IMR-90 (cell line): ENCODE results near the gene LAMA5. TPM values are rescaled to one million over a fixed set of nuclear protein-coding genes. Genes with fewer than 3 reads are reported as not detected.

Source experiments
- ATAC-seq: fragments of 200-7000 bp; cut with Tn5 transposase; 2 replicates; pipeline ENCODE4 v1.9.1; 2020; ENCODE audit warnings: low read depth, mild to moderate bottlenecking, moderate library complexity
- BruUV-seq: library from RNA; stranded (reverse); fragments of 400-500 nt; replicated peaks from 2 replicates; lab custom pipeline; 2021; lab: Mats Ljungman, UMichigan
- CTCF ChIA-PET: fragments of 300-600 bp; formaldehyde crosslinking; extraction: SDS; loops from one replicate; lab custom pipeline; 2021; ENCODE audit warnings: antibody characterized with exemption; lab: Yijun Ruan, JAX
- POLR2A ChIA-PET: fragments of 300-600 bp; sonication (Branson Sonifier 250); formaldehyde crosslinking; loops from one replicate; lab custom pipeline; 2022; ENCODE audit warnings: antibody characterized with exemption; ENCODE audit not compliant: unreplicated experiment; lab: Charles Lee
- DNase-seq: peaks from one replicate; pipeline ENCODE4 v3.0.0; 2013
- H2AFZ ChIP-seq: replicated peaks from 2 replicates; pipeline ENCODE3; 2013; ENCODE audit warnings: low read length, mild to moderate bottlenecking; ENCODE audit not compliant: poor library complexity
- H2AK5ac ChIP-seq: 2 replicates; pipeline ENCODE4 v1.6.1; 2013; ENCODE audit warnings: low read depth, low read length, inconsistent platforms
- H2AK9ac ChIP-seq: replicated peaks from 2 replicates; pipeline ENCODE3; 2013; ENCODE audit warnings: mild to moderate bottlenecking, low read depth, low read length, moderate library complexity; ENCODE audit not compliant: poor library complexity
- H2BK120ac ChIP-seq: 2 replicates; pipeline ENCODE4 v1.6.1; 2013; ENCODE audit warnings: low read depth, low read length, inconsistent platforms
- H2BK15ac ChIP-seq: 3 replicates; pipeline ENCODE4 v1.6.1; 2013; ENCODE audit warnings: low read depth, low read length, inconsistent platforms
- H2BK20ac ChIP-seq: 2 replicates; pipeline ENCODE4 v1.6.1; 2013; ENCODE audit warnings: low read depth, mild to moderate bottlenecking, inconsistent platforms, low read length, moderate library complexity
- H2BK5ac ChIP-seq: 2 replicates; pipeline ENCODE4 v1.6.1; 2013; ENCODE audit warnings: mild to moderate bottlenecking, low read depth, low read length, inconsistent platforms; ENCODE audit not compliant: poor library complexity, severe bottlenecking
- H3K14ac ChIP-seq: replicated peaks from 2 replicates; pipeline ENCODE4 v1.6.1; 2013; ENCODE audit warnings: low read depth, low read length, inconsistent platforms
- H3K18ac ChIP-seq: 2 replicates; pipeline ENCODE4 v1.6.1; 2013; ENCODE audit warnings: low read depth, low read length, control low read depth
- H3K23ac ChIP-seq: 2 replicates; pipeline ENCODE4 v1.6.1; 2013; ENCODE audit warnings: low read depth, low read length, inconsistent platforms
- H3K27ac ChIP-seq: 2 replicates; pipeline ENCODE4 v1.5.1; 2013; ENCODE audit warnings: mild to moderate bottlenecking, control low read depth, low read length; ENCODE audit not compliant: insufficient read depth
- H3K27me3 ChIP-seq: 2 replicates; pipeline ENCODE4 v1.6.1; 2013; ENCODE audit warnings: low read length; ENCODE audit not compliant: control insufficient read depth, insufficient read depth
- H3K36me3 ChIP-seq: 2 replicates; pipeline ENCODE4 v1.6.1; 2013; ENCODE audit warnings: low read length, mixed read lengths; ENCODE audit not compliant: control insufficient read depth, insufficient read depth
- H3K4ac ChIP-seq: 2 replicates; pipeline ENCODE4 v1.6.1; 2013; ENCODE audit warnings: low read depth, low read length, inconsistent platforms
- H3K4me1 ChIP-seq: 2 replicates; pipeline ENCODE4 v1.6.1; 2013; ENCODE audit warnings: low read length, mixed read lengths; ENCODE audit not compliant: control insufficient read depth, insufficient read depth
- H3K4me2 ChIP-seq: 2 replicates; pipeline ENCODE4 v1.6.1; 2013; ENCODE audit warnings: low read depth, mild to moderate bottlenecking, control low read depth, low read length, moderate library complexity
- H3K4me3 ChIP-seq: 2 replicates; pipeline ENCODE4 v1.5.1; 2013; ENCODE audit warnings: low read depth, mild to moderate bottlenecking, control low read depth, low read length, moderate library complexity; ENCODE audit not compliant: insufficient read depth
- H3K56ac ChIP-seq: 2 replicates; pipeline ENCODE4 v1.6.1; 2013; ENCODE audit warnings: low read length, inconsistent platforms; ENCODE audit not compliant: insufficient read depth; ENCODE audit errors: extremely low read depth
- H3K79me1 ChIP-seq, 2 experiments: 2 replicates each; pipeline ENCODE4 v1.6.1; 2013; ENCODE audit warnings: low read length in 2 of 2, inconsistent platforms in 1 of 2, low read depth in 1 of 2
- H3K9ac ChIP-seq: 2 replicates; pipeline ENCODE4 v1.6.1; 2013; ENCODE audit warnings: low read depth, low read length, control low read depth
- H3K9me1 ChIP-seq: 2 replicates; pipeline ENCODE4 v1.6.1; 2013; ENCODE audit warnings: low read length, inconsistent platforms; ENCODE audit not compliant: insufficient read depth
- H3K9me3 ChIP-seq: 2 replicates; pipeline ENCODE4 v1.6.1; 2013; ENCODE audit warnings: low read length; ENCODE audit not compliant: control insufficient read depth, insufficient read depth
- H4K20me1 ChIP-seq: 2 replicates; pipeline ENCODE4 v1.6.1; 2013; ENCODE audit warnings: low read length, inconsistent platforms; ENCODE audit not compliant: insufficient read depth
- H4K5ac ChIP-seq: 2 replicates; pipeline ENCODE4 v1.6.1; 2013; ENCODE audit warnings: mild to moderate bottlenecking, low read depth, low read length, control low read depth
- H4K8ac ChIP-seq, 2 experiments: 2 replicates each; pipeline ENCODE4 v1.6.1; 2013; ENCODE audit warnings: low read depth in 2 of 2, low read length in 2 of 2, control low read depth in 1 of 2, inconsistent platforms in 1 of 2
- H4K91ac ChIP-seq: 2 replicates; pipeline ENCODE4 v1.6.1; 2013; ENCODE audit warnings: low read depth, low read length, inconsistent platforms; ENCODE audit not compliant: insufficient read depth
- BHLHE40 ChIP-seq: fragments of 150-350 bp; IDR thresholded peaks from 2 replicates; pipeline ENCODE4 v1.6.1; 2016; ENCODE audit warnings: mild to moderate bottlenecking, low read depth, low read length
- CEBPB ChIP-seq: IDR thresholded peaks from 2 replicates; pipeline ENCODE4 v1.6.1; 2012; ENCODE audit warnings: low read depth, low read length, improper control_type of control experiment
- CHD1 ChIP-seq: IDR thresholded peaks from 2 replicates; pipeline ENCODE4 v1.6.1; 2012; ENCODE audit warnings: low read depth, low read length, improper control_type of control experiment
- MAFK ChIP-seq: IDR thresholded peaks from 2 replicates; pipeline ENCODE4 v1.6.1; 2012; ENCODE audit warnings: low read depth, low read length, improper control_type of control experiment
- MXI1 ChIP-seq: IDR thresholded peaks from 2 replicates; pipeline ENCODE4 v1.6.1; 2012; ENCODE audit warnings: low read depth, mild to moderate bottlenecking, low read length, moderate library complexity, borderline replicate concordance
- NFE2L2 ChIP-seq: fragments of 150-350 bp; IDR thresholded peaks from 2 replicates; pipeline ENCODE4 v1.6.1; 2016; ENCODE audit warnings: low read depth, mild to moderate bottlenecking, low read length
- POLR2A ChIP-seq: IDR thresholded peaks from 2 replicates; pipeline ENCODE4 v1.6.1; 2012; ENCODE audit warnings: mild to moderate bottlenecking, low read depth, low read length
- RCOR1 ChIP-seq: IDR thresholded peaks from 2 replicates; pipeline ENCODE4 v1.6.1; 2012; ENCODE audit warnings: mild to moderate bottlenecking, low read length, improper control_type of control experiment; ENCODE audit not compliant: insufficient replicate concordance
- RFX5 ChIP-seq: IDR thresholded peaks from 2 replicates; pipeline ENCODE4 v1.8.0; 2012; ENCODE audit warnings: low read depth, mild to moderate bottlenecking, low read length, moderate library complexity
- SMC3 ChIP-seq: fragments of 150-350 bp; IDR thresholded peaks from 2 replicates; pipeline ENCODE4 v1.6.1; 2016; ENCODE audit warnings: low read depth, mild to moderate bottlenecking, antibody characterized with exemption, low read length, moderate library complexity
- WGBS, 2 experiments: methylation state at CpG; one replicate each; pipeline versions ENCODE4 v1.1.5 to v1.1.7; 2013; ENCODE audit warnings: missing lambda C conversion rate in 2 of 2; ENCODE audit not compliant: insufficient read length in 1 of 2; ENCODE audit errors: extremely low coverage in 2 of 2; 5-methylcytosine and 5-hydroxymethylcytosine counted together
- dilution Hi-C: fragments of 300-500 bp; cut with HindIII; formaldehyde crosslinking; loops from one replicate; pipeline ENCODE4 v1.14.3; 2018; ENCODE audit warnings: low sequenced_read_pairs; ENCODE audit not compliant: unreplicated experiment
- in situ Hi-C: fragments of 300-500 bp; cut with MboI; formaldehyde crosslinking; loops from 3 replicates; pipeline ENCODE4 v1.14.3; 2019; ENCODE audit warnings: low sequenced_read_pairs, inconsistent platforms, mixed read lengths
- intact Hi-C: fragments of 100-400 bp; cut with micrococcal nuclease; formaldehyde crosslinking; loops from 2 replicates; pipeline ENCODE4 v1.10.0; 2022
- polyA plus RNA-seq, 3 experiments: library from polyadenylated mRNA; depleted of rRNA; stranded (reverse); fragments of >200 nt; gene quantifications; 2 replicates each; pipeline ENCODE4 v1.2.3, GENCODE V29; 2012; ENCODE audit warnings: low replicate concordance in 1 of 3
- total RNA-seq: library from RNA; depleted of rRNA; stranded (reverse); fragments of >200 nt; gene quantifications from 2 replicates; pipeline ENCODE4 v1.2.3, GENCODE V29; 2012
- TF ChIP-seq, protein P1 (sequence below): fragments of 150-350 bp; IDR thresholded peaks from 2 replicates; pipeline ENCODE4 v1.6.1; 2017; ENCODE audit warnings: mild to moderate bottlenecking, antibody characterized with exemption, low read length, low read depth

LAMA5 gene
- total and polyA plus RNA-seq, 2 of the 4 experiments (the other 2 are of a cell fraction): 0.90 to 7.3 TPM

GRCh38 chr20:62306414-62307187, 60.5 kb downstream of the LAMA5 start:
- no peak overlapping the region for H2AK9ac ChIP-seq
- H3K36me3 ChIP-seq: peaks cover 60% of the 10 kb centered on the region
- H2BK20ac ChIP-seq: no peak overlapping the region
- no peak overlapping the region for H3K4me2 ChIP-seq
- H3K23ac ChIP-seq: no peak overlapping the region
- H4K20me1 ChIP-seq: peaks cover 41% of the 10 kb centered on the region
- H2BK15ac ChIP-seq: no peak overlapping the region
- no peaks in the 10 kb centered on the region for H3K27me3 ChIP-seq
- 0 out of 2 replicates have a peak, but pooled peaks cover 3% of the 10 kb centered on the region for H3K9me1 ChIP-seq
- no peak overlapping the region for H3K4ac ChIP-seq
- no peak overlapping the region for H3K4me3 ChIP-seq
- H3K9me3 ChIP-seq: no peaks in the 10 kb centered on the region
- H3K18ac ChIP-seq: no peak overlapping the region
- ATAC-seq (no peak), DNase-seq (no peak)
- H2AFZ ChIP-seq: no peak overlapping the region
- H2BK5ac ChIP-seq: no peak overlapping the region
- intact Hi-C loops: loop anchor here (10.0 kb wide), 1 partner anchor 188 kb away; no protein-coding TSS in a partner anchor
- H4K8ac ChIP-seq: no peak overlapping the region
- ChIA-PET POLR2A (interaction anchor here (0.6 kb wide), 1 partner anchor 32 kb away, joined by 9 read pairs; no protein-coding TSS in a partner anchor), CTCF (interaction anchor here (1.2 kb wide), 1 partner anchor 69 kb away, joined by 4 read pairs; no protein-coding TSS in a partner anchor)
- no TSS peak for BruUV-seq
- dilution Hi-C loops: no loop called here
- H4K91ac ChIP-seq: no peak overlapping the region
- H3K56ac ChIP-seq: no peak overlapping the region
- H2BK120ac ChIP-seq: no peak overlapping the region
- H2AK5ac ChIP-seq: no peak overlapping the region
- H3K27ac ChIP-seq: no peak overlapping the region
- H3K79me1 ChIP-seq: peaks cover 0 to 31% of the 10 kb centered on the region in 2 experiments; a peak in 1 of 4 replicates
- TF ChIP-seq MXI1 (no peak), POLR2A (no peak), NFE2L2 (no peak), MAFK (no peak), CEBPB (no peak), CHD1 (no peak), BHLHE40 (no peak), RCOR1 (no peak), SMC3 (no peak), RFX5 (no peak)
- TF ChIP-seq, protein P1, sequence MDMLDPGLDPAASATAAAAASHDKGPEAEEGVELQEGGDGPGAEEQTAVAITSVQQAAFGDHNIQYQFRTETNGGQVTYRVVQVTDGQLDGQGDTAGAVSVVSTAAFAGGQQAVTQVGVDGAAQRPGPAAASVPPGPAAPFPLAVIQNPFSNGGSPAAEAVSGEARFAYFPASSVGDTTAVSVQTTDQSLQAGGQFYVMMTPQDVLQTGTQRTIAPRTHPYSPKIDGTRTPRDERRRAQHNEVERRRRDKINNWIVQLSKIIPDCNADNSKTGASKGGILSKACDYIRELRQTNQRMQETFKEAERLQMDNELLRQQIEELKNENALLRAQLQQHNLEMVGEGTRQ: no peak
- 95% methylated on average over 14 of the region's 27 CpGs; no CpG with 5 or more reads in 1 of the 2 experiments for WGBS, 2 experiments
- H3K14ac ChIP-seq: no peak overlapping the region
- in situ Hi-C loops: loop anchor here (5.0 kb wide), 1 partner anchor 76 kb away; no protein-coding TSS in a partner anchor
- H3K9ac ChIP-seq: no peak overlapping the region
- H4K5ac ChIP-seq: no peak overlapping the region
- peaks cover 12% of the 10 kb centered on the region for H3K4me1 ChIP-seq
